HG03064 (cell line): ENCODE results near the gene KIAA1191.
"Not testable (repeated sequence)": the region's sequence is repeated elsewhere in the genome, so short reads cannot be mapped to it uniquely, and the experiment has no call there.

Experiments used
- ATAC-seq: cut with Tn5 transposase; IDR thresholded peaks from one replicate; pipeline ENCODE4 v1.9.1; 2021; ENCODE audit warnings: low read depth; ENCODE audit not compliant: unreplicated experiment

KIAA1191 gene, protein sequence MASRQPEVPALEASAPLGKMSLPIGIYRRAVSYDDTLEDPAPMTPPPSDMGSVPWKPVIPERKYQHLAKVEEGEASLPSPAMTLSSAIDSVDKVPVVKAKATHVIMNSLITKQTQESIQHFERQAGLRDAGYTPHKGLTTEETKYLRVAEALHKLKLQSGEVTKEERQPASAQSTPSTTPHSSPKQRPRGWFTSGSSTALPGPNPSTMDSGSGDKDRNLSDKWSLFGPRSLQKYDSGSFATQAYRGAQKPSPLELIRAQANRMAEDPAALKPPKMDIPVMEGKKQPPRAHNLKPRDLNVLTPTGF

DNA sequence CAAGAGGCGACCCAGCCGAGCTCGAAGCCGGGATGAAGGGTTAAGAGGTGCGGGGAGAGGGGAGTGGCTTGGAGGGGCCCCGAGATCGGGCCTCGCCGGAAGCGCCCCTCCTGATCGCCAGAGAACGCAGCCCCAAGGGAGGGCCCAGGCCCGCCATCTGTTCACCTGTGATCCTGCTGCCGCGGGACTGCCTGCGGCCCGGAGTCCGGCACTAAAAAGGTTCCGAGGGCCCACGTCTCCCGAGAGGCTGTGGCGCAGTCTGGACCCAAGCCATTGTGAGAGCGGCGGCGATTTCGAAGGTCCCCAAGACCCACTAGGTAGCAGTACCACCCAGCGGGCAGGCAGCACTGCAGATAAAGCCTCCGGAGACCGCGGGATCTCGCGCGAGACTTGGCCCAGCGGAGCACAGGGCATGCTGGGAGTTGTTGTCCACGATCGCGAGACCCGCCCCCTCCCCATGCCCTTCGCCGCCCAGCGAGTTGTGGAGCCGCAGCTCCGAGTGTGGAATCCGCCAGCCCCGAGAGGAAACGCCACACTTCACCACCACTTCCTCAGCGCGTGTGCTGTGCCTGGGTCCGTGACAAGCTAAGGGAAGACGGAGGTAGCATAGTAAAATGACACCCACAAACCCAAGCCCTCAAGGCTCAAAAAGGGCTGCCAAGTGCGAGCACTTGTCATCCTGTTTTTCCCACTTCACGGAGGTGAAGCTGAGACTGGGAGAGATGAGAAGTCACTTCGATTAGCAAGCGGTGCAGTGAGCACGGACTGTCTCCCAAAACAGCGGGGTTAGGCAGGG is at the start of gene KIAA1191:
KIAA1191 (minus strand) TSS at position 328 of the 796 bp plus-strand sequence. CDS start 2,256 bp downstream, outside the sequence.
- ATAC-seq, result peak; percentile 88

DNA sequence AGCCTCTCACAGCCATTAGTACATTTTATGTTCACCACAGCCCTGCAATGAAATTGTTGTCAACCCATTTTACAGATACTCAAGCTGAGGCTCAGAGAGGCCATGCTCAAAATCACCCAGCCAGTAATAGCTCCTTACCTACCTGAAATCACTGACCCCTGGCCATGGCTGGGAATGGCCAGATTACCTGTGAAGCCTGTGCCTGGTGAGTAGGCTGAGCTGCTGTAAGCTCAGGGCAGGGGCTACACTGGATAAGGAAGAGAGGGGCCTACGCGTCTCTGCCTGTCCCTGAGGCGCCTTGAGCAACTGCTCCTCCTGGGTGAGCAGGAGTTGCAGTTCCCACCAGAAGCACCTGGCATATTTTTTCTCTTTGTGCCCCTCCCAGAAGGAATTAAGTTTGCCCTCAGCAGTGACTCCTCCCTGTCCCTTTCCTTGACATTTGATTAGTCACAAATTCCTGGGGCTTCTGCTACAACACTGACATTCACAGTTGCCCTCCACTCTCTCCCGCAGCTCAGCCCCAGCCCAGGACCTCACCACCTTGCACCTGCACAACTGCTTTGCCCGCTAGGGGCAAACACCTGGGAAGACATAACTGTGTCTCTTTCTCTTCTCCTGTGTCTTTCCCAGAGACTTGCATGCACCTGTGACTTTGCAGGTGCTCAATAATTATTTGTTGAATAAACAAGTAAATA is 49.1 kb upstream of the KIAA1191 start:
- no peak for ATAC-seq

DNA sequence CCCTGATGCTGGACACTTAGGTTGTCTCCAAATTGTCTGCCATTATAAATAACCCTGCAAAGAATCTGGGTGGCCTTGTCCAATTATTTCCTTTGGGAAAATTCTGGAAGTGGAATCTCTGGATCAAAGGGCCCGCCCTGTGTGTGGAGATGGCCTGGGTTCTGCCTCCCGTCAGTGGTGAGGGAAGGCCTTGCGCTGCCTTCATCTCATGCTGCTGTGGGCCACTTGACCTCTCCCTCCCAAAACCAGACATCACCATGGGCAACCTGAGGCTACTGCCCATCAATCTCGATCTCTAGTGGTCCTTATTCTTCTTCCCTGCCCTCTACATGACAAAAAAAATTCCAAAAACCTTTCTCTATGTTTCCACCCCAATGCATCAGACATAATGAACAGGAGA is 48.2 kb upstream of the KIAA1191 start:
- no peak for ATAC-seq

DNA sequence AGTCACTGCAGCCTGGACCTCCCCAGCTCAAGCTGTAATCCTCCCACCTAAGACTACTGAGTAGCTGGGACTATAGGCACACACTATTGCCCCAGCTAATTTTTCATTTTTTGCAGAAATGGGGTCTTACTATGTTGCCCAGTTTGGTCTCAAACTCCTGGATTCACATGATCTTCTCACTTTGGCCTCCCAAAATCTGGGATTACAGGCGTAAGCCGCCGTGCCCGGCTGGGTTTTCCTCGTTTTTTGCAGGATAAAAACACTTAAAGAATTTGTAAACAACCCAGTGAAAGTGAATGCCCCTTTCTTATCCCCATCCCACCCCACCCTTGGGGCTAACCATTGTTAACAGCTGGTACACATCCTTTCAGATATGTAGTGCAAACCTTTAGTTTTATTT is 47.0 kb upstream of the KIAA1191 start:
- no peak for ATAC-seq

DNA sequence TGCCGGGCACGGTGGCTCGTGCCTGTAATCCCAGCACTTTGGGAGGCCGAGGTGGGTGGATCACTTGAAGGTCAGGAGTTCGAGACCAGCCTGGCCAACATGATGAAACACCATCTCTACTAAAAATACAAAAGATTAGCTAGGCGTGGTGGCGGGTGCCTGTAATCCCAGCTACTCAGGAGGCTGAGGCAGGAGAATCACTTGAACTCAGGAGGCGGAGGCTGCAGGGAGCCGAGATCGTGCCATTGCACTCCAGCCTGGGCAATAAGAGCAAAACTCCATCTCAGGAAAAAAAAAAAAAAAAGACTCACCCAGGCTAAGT is 46.6 kb upstream of the KIAA1191 start:
- not testable (repeated sequence) for ATAC-seq

DNA sequence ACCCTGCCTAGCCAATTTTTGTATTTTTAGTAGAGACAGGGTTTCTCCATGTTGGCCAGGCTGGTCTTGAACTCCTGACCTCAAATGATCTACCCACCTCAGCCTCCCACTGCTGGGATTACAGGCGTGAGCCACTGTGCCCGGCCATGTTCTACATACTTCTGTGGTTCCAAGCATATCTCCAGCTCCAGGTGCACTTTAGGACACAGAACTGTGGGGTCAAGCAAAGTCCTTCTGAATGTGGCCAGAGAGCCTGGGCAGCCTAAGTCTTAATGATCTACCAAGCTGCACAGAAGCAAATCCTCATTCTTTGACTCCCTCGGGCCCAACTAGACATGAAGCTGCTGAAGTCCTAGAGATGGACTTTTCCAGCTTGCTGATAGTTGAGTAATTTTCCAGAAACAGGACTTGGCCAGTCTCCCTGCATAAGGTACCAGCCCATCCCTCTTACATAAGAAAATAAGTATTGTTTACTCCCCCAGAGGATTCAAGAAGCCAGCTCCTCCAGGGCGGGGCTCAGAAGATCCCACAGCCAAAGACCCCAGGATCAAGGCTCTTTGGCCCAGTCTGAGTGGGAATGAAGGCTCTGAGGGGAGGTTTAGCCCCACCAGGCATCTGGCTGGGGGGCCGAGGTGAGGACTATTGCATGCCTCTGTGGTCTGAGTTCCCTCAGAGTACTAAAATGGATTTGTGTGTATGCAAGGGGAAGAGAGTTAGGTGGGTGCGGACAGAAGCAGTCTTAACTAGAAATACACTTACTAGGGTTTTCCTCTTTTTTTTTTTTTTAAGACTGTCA is 46.1 kb upstream of the KIAA1191 start:
- no peak for ATAC-seq

DNA sequence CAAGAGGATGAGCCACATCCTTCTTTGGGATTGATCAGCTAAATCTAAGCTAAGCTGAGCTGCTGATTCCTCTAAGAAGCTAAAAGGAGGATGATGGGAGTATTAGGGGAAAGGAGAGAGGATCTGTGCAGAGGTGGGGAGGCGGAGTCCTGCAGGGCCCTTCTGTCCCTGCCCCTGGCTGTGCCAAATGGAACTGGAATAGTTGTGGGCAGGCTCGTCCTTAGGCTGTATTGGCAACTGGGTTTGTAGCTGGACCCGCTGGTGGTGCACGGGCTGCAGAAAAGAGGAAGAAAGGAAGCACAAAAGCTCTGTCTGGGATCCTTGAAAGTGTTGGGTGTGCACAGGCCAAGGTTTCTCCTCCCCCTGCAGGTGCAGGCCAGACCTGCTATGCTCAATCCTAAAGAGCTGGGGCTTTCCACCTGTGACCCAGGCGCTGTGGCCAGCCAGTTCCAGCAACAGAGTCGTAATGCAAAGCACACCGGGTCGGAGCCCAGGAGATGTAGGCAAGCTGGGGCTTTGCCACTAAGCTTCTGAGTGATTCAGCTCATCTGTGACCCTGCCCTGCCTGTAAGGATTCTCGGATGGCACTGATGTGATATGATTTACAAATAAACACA is 45.0 kb upstream of the KIAA1191 start:
- no peak for ATAC-seq

DNA sequence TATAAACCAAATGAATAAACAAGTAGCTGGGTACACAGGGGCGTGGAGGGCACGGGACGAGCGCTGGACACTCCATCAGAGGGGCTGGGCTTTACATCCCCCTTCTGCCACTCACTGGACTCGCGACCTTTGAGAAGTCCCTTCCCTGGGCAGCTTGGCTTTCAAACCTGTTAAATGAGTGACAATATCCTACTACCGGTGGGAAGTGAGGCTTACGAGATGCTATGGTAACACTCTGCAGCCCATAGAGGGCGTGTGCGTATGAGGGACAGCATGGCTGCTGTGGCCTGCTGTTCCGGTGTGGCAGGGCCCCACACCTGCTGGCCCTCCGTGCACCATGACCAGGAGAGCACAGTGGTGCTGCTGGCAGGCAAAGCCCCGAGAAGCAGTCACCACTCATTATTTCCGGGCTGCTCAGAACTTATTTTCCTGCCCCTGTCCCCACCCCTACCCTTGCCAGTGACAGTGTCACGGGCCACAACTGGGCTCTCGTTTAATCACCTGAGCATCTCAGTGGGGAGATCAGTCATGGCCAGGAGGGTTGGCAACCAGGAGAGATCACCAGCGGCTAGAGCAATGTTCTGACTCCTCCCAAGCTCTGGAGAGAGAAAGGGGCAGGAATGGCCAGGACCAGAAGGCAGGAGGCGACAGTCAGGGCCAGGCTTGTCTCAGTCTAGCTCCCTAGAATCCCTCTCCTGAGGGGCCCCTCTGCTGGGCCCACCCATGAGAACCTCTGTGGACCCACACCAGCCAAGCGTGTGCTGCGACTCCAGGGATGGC is 44.3 kb upstream of the KIAA1191 start:
- ATAC-seq, result no peak

DNA sequence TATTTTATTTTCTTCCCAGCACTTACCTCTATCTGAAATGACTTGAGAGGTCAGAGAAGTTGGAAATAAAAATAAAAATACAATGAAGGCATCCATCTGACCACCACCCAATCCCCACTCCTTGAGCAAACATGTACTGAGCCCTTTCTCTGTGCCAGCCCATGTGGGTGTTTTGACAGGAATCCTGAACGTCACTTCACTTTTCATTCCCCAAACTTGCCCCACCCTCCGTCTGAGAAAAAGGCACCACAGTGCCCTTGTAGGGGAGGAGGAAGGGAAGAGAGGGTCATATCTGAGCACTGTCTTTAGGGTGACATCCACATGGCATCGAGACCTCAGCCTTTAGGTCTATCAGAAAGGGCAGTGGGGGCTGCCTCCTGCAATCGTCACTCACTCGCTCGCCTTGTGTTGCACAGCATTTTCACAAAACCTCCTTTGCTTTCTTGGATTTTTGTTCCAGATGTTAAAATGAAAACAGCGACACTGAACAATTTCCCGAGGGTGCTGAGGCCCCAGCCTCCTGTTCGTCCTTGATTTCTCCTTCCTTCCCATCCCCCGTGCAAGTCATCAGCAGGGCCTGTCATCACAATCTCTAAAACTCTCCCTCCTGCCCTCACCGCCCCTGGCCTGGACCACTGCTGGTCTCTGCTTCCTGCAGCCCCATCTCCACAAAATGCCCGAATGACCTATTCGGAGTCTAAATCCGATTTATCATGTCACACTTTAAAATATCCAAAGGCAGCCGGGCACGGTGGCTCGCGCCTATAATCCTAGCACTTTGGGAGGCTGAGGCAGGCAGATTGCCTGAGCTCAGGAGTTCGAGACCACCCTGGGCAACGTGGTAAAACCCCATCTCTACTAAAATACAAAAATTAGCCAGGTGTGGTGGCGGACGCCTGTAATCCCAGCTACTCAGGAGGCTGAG is 40.0 kb upstream of the KIAA1191 start:
- ATAC-seq, result no peak

DNA sequence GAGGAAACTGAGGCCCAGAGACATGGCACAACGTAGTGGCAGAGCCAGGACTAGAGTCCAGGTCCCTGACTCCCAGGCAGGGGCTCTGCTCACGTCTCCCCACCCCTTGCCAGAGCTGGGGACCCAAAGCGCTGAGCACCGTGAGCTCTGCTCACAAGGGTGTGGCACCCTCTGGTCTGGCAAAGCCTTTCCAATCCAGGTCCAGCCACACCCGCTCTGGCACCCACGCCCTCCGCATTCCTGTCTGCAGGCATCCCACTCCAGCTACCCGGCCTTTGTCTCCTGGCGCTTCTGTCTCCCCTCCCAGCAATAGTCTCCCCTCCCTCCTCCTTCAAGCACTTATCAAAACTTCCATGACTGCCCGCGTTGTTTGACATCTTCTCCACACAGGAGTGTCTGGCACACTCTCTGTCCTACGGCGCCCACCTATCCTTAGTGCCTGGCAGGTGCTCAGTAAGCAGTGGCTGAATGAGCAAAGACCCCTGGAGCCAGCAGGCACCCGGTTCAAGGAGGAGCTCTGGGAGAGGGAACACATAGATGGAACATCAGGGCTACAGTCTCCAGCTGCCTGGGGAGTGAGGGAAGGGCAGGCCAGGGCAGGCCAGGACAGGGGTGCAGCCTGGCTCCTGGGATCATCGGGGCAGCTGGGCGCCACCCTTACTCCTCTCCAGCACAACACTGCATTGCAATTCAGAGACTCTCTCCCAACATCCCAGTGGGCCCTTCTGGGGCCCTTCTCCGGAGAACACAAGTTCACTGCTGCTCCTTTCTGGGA is 39.0 kb upstream of the KIAA1191 start:
- ATAC-seq, result no peak

DNA sequence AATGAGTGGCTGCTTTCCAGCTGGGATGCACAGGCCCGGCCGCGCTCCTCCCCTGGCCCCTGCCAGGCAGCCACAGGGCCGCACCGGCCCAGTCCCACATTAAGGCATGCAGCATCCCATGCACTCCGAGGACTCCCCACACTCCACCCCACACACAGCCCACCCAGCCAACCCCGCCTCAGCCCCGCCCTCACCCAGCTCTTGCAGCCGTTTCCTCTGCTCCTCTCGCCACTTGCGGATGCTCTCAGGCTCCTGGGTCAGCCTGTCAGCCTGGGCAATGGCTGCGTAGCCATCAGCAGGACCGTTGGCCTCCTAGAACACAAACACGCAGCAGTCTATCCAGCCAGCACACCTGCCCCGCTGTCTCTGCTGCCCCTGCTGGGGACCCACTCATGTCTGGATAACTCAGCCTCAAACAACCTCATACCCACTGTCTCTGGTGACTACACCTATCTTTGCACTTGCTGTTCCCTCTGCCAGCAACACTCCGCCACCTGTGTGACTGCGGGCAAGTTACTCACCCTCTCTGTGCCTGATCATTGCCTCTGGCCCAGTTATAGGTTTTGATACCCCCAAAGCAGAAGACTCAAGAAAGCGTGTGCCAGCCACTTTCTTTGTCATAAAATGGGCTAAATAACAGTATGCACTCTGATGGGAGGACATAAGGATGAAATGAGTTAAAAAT is 36.3 kb upstream of the KIAA1191 start:
- ATAC-seq, result no peak

DNA sequence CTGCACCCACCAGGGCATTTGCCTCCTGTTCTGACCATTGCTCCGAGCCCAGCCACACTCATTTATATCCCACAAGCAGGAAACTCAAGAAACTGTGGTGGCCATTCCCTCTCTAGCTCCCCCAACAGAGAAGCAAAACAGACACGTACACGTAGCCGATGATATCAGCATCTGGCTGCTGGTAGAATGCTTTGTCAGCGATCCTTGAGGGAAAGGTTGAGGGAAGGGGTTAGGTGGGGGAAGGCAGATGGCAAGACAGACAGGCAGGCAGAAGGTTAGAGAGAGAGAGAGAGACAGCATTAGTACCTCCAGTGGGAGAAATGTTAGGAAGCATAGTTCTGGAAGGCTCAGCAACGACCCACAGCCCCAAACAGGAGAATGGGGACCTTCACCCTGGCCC is 34.8 kb upstream of the KIAA1191 start:
- ATAC-seq, result no peak

DNA sequence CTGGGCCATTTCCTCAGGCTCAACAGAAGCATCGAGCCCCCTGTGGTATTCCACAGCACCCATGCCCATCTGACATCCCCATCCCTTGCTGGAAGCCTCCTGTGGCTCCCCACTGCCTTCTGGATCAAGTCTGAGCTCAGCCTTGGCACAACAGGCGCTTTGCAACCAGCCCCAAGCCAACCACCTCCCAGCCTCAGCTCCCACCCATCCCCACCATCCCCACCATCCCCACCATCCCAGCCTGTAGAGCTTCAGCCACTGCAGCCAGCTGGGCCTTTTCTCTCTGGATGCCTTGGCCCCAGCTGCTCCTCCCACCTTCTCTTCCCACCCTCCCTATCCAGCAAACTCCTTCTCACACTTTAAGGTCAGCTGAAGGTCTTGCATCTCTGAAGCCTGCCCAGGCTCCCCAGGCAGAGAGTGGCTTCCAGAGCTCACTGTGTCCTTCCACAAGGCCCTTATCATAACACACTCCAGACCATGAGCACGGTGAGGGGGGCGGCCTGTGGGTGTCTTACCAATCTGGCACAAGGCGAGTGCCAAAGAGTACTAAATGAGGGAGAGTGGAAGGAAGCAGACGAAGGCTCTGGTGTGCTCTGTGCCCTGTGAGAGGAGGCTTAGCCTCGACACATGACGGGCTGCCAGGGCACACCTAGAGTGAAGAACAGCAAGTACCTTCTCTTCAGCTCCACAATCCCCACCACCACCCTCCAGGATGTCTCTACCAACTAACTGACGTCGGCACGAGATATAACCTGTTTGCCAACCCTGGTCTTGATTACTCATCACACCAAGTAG is 33.5 kb upstream of the KIAA1191 start:
- no peak for ATAC-seq

DNA sequence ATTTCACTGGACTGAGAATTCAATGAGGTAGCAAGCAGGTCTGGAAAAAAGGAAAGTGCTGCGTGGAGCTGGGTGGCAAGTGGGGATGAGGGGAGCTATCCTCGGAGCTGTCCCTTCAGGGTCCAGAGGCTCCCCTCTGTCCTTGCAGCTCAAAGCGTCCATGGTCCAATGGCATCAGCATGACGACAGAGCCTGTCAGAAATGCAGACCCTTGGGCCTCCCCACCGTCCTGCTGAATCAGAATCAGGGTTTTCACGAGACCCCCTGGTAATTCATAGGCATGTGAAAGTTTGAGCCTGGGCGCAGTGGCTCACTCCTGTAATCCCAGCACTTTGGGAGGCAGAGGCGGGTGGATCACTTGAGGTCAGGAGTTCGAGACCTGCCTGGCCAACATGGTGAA is 32.5 kb upstream of the KIAA1191 start:
- no peak for ATAC-seq

DNA sequence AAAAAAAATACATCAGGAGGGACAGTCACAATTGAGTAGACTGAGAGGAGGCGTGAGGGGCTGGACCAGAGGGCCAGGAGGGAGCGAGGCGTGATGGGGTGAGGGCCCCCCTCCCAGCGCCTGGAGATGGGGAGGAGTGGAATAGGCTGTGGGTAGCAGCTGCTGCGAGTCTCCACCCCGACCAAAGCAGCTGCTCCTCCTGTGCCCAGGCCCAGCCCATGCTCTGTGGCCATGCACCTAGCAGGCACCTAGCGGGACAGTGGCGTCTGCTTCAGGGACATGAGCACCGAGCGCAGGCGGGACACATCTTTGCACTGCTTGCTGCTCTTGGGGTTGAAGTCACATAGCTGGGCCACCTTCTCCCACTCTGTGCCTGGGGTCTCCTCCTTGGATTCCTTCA is 31.0 kb upstream of the KIAA1191 start:
- ATAC-seq, result no peak

DNA sequence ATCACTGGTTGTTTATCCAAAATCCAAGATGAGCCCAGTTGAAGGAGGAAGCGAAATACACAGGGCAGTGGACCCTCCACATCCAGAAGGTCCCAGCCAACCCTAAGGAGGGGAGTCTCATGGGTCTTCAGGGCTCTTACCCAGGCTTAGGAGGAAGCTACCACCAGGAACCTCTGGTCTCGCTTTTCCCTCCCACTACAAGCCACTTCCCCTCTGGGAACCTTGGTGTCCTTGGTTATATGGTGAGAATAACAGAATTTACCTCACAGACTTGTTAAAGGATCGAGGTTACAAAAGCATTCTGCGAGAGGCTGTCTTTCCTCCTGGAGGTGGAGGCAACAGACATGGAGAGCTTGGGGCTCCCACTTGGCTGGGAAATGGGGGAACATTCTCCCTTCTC is 30.4 kb upstream of the KIAA1191 start:
- ATAC-seq, result no peak
